ENCODE results near the gene OR4P4. TPM values are rescaled to one million over a fixed set of nuclear protein-coding genes. Genes with fewer than 3 reads are reported as not detected.

The OR4P4 gene
- total RNA-seq, 1 experiment from 2014 or later: not detected

DNA sequence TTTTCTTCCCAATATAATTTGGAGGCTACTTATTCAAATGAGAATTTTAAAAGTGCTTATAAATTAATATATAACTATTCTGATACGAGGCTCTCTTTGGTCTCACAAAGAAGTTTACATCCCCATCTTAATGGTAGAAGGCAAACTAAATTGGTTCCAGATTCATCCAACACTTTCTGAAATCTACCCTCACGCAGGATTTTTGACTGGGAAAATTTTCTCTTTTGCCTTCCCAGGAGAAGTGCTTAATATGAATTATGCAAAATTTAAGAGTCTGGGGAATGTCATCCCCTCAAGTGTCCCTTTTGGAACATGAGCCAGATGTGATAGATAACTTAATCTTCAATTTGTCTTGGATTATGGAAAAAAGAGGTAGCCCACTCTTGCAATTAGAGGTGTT lies 27.4 kb upstream of the OR4P4 start, which contains the start of gene OR4C11:
Gene OR4C11, minus strand, starts transcription at position 101 of the 400 bp plus-strand sequence. CDS start 3,272 bp downstream, outside the sequence.
- no peak within 1 kb of the TSS for H2BK20ac ChIP-seq (ENCODE audit: low read depth, low read length, poor library complexity, severe bottlenecking)
- no peak for DNase-seq
- H3K9me3 ChIP-seq (ENCODE audit: control insufficient read depth, low read depth, low read length): peaks cover 17% of the 10 kb centered on the region
- H2BK12ac ChIP-seq (ENCODE audit: insufficient read length, low read depth, low read length): no peak within 1 kb of the TSS
- H4K91ac ChIP-seq (ENCODE audit: insufficient read length, low read depth, low read length): no peak within 1 kb of the TSS
- H3T11ph ChIP-seq (ENCODE audit: low read length): no peak within 1 kb of the TSS
- H2BK120ac ChIP-seq (ENCODE audit: low read depth, low read length, poor library complexity, severe bottlenecking): no peak within 1 kb of the TSS
- H3K36me3 Mint-ChIP-seq (ENCODE audit: insufficient read depth in 1 of 3, low read depth in 3 of 3): no peaks in the 10 kb centered on the region; a peak in 1 of 7 replicates
- WGBS (ENCODE audit: extremely low coverage, insufficient read length, low lambda C conversion rate): no CpG with 5 or more reads among the region's 2 CpGs
- H4K20me1 ChIP-seq (ENCODE audit: control insufficient read depth, insufficient read depth, insufficient read length): no peaks in the 10 kb centered on the region
- no peaks in the 10 kb centered on the region for H3K4me1 Mint-ChIP-seq
- no peak within 1 kb of the TSS for H3K14ac ChIP-seq (ENCODE audit: insufficient read depth, low read length)
- no peak within 1 kb of the TSS for H3K56ac ChIP-seq (ENCODE audit: insufficient read length, low read depth, low read length)
- H3K9ac ChIP-seq (ENCODE audit: extremely low read depth, insufficient read length, low read length): no peak within 1 kb of the TSS
- H2BK15ac ChIP-seq (ENCODE audit: low read depth, low read length): no peak within 1 kb of the TSS
- no peak within 1 kb of the TSS for H3K23ac ChIP-seq (ENCODE audit: insufficient read length, low read depth, low read length)
- no peaks in the 10 kb centered on the region for H3K4me1 ChIP-seq (ENCODE audit: insufficient read depth, low read length)
- no peak within 1 kb of the TSS for H2BK5ac ChIP-seq (ENCODE audit: insufficient read length, low read length)
- no peak within 1 kb of the TSS for H2AFZ ChIP-seq (ENCODE audit: low read length)
- TF ChIP-seq, protein P1, sequence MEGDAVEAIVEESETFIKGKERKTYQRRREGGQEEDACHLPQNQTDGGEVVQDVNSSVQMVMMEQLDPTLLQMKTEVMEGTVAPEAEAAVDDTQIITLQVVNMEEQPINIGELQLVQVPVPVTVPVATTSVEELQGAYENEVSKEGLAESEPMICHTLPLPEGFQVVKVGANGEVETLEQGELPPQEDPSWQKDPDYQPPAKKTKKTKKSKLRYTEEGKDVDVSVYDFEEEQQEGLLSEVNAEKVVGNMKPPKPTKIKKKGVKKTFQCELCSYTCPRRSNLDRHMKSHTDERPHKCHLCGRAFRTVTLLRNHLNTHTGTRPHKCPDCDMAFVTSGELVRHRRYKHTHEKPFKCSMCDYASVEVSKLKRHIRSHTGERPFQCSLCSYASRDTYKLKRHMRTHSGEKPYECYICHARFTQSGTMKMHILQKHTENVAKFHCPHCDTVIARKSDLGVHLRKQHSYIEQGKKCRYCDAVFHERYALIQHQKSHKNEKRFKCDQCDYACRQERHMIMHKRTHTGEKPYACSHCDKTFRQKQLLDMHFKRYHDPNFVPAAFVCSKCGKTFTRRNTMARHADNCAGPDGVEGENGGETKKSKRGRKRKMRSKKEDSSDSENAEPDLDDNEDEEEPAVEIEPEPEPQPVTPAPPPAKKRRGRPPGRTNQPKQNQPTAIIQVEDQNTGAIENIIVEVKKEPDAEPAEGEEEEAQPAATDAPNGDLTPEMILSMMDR (conservative IDR thresholded peaks at IDR 0.05): no peak
- no peaks in the 10 kb centered on the region for H3K79me1 ChIP-seq (ENCODE audit: insufficient read depth, low read depth, low read length, poor library complexity, severe bottlenecking)
- H3K18ac ChIP-seq (ENCODE audit: insufficient read length, low read depth, low read length): no peak within 1 kb of the TSS
- H3K27me3 ChIP-seq (ENCODE audit: insufficient read depth, low read length): no peaks in the 10 kb centered on the region
- no peak within 1 kb of the TSS for H3K4me3 Mint-ChIP-seq
- no peaks in the 10 kb centered on the region for H3K23me2 ChIP-seq (ENCODE audit: insufficient read length, low read depth, low read length, poor library complexity, severe bottlenecking)
- H3K27me3 Mint-ChIP-seq (ENCODE audit: low read depth): no peaks in the 10 kb centered on the region
- H2AK5ac ChIP-seq (ENCODE audit: insufficient read length, low read length): no peak within 1 kb of the TSS
- no peak within 1 kb of the TSS for H3K4me2 ChIP-seq (ENCODE audit: insufficient read depth, insufficient read length, low read length)
- H3K9me3 Mint-ChIP-seq: peaks cover 47 to 58% of the 10 kb centered on the region in 2 experiments
- H3K79me2 ChIP-seq (ENCODE audit: insufficient read depth, low read length): no peaks in the 10 kb centered on the region
- H4K5ac ChIP-seq (ENCODE audit: insufficient read length, low read depth, low read length): no peak within 1 kb of the TSS
- no peak within 1 kb of the TSS for H3K27ac ChIP-seq (ENCODE audit: insufficient read length, low read depth, low read length)
- H3K27ac Mint-ChIP-seq: no peak within 1 kb of the TSS
- H4K8ac ChIP-seq (replicated peaks; ENCODE audit: insufficient read length, low read depth, low read length): no peak within 1 kb of the TSS
- no peak within 1 kb of the TSS for H3K4ac ChIP-seq (ENCODE audit: low read depth, low read length)

Measured in H9 (cell line).